ENCODE results near the gene ATF7IP. TPM values are rescaled to one million over a fixed set of nuclear protein-coding genes. Genes with fewer than 3 reads are reported as not detected.
"Not testable (repeated sequence)": the region's sequence is repeated elsewhere in the genome, so short reads cannot be mapped to it uniquely, and the experiment has no call there.

The ATF7IP gene
- total RNA-seq, 1 donor from 2014 or later: 14.4 TPM

DNA sequence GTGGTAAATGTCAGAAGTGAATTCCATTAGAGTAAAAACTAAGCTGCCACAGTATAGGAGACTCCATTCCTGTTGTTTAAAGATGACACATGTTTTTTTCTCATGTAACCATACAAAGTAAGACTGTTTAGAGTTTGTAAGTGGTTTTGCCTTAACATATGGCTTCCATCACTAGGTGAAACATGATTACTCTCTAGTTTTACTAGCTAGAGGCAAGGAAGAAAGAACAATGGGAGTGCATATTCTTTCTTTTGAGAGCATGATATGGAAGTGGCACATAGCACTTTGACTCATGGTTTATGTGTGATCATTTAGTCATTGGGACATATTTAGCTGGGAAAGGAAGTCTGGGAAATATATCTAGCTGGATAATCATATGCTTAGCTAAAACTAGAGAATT, 7.7 kb downstream of the ATF7IP start:
- DNase-seq (ENCODE audit: low read depth in 2 of 2): peak in 1 of 2 donors; percentile 83

- DNase-seq (ENCODE audit: low read depth in 2 of 2): no peak
These were observed 14.0 kb downstream of the ATF7IP start for GRCh38 chr12:14379508-14379907.

DNA sequence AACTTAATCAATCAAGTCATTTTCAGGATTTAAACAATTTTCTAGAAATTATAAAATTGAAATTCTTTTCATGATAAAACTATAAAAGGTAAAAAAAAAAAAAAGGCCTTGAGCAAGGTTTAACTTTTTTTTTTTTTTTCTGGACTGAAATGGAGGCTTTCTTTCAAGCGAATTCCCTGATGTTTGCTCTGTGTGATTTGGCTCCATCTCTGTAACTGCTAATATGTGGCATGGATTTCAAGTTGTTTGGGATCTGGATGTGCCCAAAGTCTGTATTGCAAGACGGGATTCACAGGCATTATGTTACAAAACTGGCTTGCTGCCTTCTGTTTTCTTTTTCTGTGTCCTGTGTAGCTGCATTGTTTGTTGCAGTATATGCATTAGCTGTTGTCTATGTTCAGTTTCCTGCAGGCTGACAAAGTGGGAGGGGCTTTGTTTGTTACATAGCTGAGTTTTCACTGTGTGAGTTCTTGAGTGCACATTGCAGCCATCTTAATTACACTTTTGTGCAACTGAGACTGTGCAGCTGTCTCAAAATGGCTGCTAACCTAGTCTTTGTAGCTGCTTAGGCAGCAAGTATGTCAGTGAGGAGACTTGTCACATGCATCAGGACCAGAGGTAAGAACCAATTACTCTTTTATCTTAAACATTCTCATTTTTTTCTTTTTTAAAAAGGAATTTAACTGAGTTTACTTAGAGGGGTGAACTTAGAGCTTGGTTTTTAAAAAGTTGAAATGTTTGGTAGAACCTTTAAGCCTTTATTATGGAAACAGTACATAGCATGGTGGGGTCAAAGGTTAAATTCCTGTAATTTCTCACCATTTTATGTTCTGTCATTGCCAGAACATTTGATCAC, 19.5 kb downstream of the ATF7IP start:
- peak; percentile 86 to 87 for DNase-seq (ENCODE audit: low read depth in 2 of 2)

- DNase-seq (ENCODE audit: low read depth in 2 of 2): no peak
These were observed 21.9 kb downstream of the ATF7IP start for GRCh38 chr12:14387219-14387871.

DNA sequence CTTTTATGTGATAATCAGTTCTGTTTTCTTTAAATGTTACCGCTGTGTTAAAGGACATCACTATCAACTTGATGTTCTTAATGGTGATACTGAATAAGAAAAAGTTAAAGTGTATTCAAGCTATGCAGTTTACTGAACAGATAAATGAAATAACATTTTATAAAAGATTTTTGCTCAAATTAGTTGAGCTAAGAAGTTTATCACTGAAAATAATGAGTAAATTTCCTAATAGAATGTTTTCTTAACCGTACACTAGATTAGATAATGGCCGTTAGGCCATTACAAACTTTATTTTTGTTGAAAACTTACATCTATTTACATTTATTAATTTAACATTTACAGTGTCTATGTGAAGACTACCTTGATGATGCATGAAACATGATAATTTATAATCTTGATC, 25.0 kb downstream of the ATF7IP start:
- no peak for DNase-seq (ENCODE audit: low read depth in 2 of 2)

GRCh38 chr12:14390870-14391530, 25.5 kb downstream of the ATF7IP start:
- peak in 1 of 2 donors; percentile 12 for DNase-seq (ENCODE audit: low read depth in 2 of 2)

GRCh38 chr12:14393751-14394150, 28.3 kb downstream of the ATF7IP start:
- peak in 1 of 2 donors; percentile 41 for DNase-seq (ENCODE audit: low read depth in 2 of 2)

DNA sequence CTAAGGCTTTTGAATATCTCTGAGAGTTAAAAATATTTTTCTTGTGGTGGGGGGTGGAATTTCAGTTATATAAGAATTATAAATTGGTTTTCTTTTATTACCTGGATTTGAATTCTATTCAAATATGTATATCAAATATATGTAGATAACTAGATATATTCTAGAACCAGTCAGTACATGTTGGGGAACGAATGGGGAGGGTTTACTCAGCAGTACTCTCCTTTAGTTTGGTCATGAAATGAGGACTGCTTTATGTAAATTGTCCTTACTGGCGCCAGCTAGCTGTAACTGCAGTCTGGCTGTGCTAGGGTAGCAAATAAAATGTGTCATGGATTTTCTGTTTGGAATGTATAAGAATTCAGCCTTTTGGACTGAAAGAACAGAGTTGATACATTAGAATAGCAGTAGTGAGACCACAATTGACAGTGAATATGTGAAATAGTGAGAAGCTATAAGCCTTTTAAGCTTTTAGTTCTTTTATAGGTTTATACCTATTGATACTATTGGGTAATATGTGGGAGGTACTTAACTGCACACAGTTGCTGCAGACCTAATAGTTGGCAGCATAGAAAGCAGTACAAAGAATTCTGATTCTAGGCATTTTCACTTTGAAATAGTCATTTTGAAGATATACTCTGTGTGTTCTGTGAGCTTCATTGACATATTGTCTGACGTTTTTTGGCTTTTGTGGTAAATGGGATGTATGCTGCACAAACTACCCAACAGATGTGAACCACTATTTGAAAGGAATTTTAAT, 29.0 kb downstream of the ATF7IP start:
- peak; percentile 65 to 69 for DNase-seq (ENCODE audit: low read depth in 2 of 2)

GRCh38 chr12:14395074-14395778, 29.7 kb downstream of the ATF7IP start:
- no peak for DNase-seq (ENCODE audit: low read depth in 2 of 2)

- DNase-seq (ENCODE audit: low read depth in 2 of 2): no peak
These were observed 30.6 kb downstream of the ATF7IP start for GRCh38 chr12:14396071-14396470.

- peak in 1 of 2 donors; percentile 54 for DNase-seq (ENCODE audit: low read depth in 2 of 2)
These were observed 34.4 kb downstream of the ATF7IP start for GRCh38 chr12:14399871-14400270.

- DNase-seq (ENCODE audit: low read depth in 2 of 2): no peak
These were observed 35.1 kb downstream of the ATF7IP start for GRCh38 chr12:14400599-14400998.

- not testable (repeated sequence) for DNase-seq (ENCODE audit: low read depth in 2 of 2)
These were observed 35.8 kb downstream of the ATF7IP start for GRCh38 chr12:14401267-14401666.

- DNase-seq (ENCODE audit: low read depth in 2 of 2): no peak
These were observed 37.2 kb downstream of the ATF7IP start for GRCh38 chr12:14402697-14403096.

GRCh38 chr12:14403293-14403692, 37.8 kb downstream of the ATF7IP start:
- DNase-seq (ENCODE audit: low read depth in 2 of 2): no peak

- peak; percentile 68 to 73 for DNase-seq (ENCODE audit: low read depth in 2 of 2)
These were observed 38.3 kb downstream of the ATF7IP start for GRCh38 chr12:14403711-14404196.

GRCh38 chr12:14405407-14405806, 39.9 kb downstream of the ATF7IP start:
- DNase-seq (ENCODE audit: low read depth in 2 of 2): not testable (repeated sequence)

DNA sequence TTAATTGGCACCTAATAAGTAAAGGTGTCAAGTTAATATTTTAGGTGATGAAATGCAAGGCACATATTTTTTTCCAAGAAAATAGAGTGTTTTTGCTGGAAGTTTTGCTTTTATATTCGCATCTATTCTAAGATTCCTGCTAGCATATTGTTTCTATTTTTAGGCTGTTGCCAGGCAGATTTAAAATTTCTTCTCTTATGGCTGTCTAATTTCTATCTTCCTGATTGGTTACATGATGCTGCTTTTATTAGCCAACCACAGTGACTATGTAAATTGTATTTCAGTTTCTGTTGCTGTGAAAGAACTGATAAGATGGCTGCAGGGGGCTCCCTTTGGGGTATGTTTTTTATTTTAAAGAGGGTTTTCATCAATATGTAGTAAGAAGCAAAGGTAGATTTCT, 42.7 kb downstream of the ATF7IP start:
- DNase-seq (ENCODE audit: low read depth in 2 of 2): peak in 1 of 2 donors; percentile 21

DNA sequence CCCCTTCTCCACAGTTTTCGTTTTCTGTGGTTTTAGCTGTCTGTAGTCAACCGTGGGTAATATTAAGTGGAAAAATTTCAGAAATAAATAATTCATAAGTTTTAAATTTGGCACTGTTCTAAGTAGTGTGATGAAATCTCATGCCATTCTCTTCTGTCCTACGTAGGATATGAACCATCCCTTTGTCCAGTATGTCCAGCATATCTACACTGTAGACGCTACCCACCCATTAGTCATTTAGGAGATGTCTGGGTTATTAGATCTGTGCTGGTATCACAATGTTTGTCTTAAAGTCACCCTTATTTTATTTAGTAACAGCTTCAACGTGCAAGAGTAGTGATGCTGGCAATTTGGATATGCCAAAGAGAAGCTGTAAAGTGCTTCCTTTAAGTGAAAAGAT, 44.7 kb downstream of the ATF7IP start:
- no peak for DNase-seq (ENCODE audit: low read depth in 2 of 2)

DNA sequence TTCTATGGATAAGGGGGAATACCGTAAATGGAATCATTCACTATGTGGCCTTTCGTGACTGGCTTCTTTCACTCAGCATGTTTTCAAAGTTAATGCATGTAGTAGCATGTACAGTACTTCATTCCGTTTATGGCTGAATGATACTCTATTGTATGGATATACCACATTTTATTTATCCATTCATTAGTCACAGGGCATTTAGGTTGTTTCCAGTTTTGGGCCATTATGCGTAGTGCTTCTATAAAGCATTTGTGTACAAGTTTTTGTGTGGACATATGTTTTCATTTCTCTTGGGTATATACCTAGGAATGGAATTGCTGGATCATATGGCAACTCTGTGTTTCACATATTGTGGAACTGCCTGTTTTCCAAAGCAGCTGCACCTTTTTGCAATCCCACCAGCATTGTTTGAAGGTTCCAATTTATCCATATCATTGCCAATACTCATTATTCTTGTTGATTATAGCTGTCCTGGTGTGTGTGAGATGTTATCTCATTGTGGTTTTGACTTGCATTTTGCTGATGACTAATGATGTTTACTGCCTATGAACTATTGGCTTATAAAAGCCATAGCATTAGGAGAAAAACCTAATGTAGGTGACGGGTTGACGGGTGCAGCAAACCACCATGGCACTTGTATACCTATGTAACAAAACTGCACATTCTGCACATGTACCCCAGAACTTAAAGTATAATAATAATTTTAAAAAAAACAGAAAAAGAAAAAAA, 45.5 kb downstream of the ATF7IP start:
- no peak for DNase-seq (ENCODE audit: low read depth in 2 of 2)

Data from dermis microvascular lymphatic vessel endothelial cell (primary cell).